ENCODE results near the gene IL3RA. TPM values are rescaled to one million over a fixed set of nuclear protein-coding genes. Genes with fewer than 3 reads are reported as not detected.
"Not testable (repeated sequence)": the region's sequence is repeated elsewhere in the genome, so short reads cannot be mapped to it uniquely, and the experiment has no call there.

IL3RA gene
- total RNA-seq, 1 donor from 2014 or later = 6.8 TPM

GRCh38 chrX:1308917-1309316, 27.7 kb upstream of the IL3RA start:
- DNase-seq (ENCODE audit: low spot score); H3K4me1 Mint-ChIP-seq (ENCODE audit: low read depth); intact Hi-C loops (cut with micrococcal nuclease); H3K36me3 Mint-ChIP-seq (ENCODE audit: low read depth); H3K27ac Mint-ChIP-seq; H3K4me3 Mint-ChIP-seq (ENCODE audit: low read depth); H3K27me3 Mint-ChIP-seq (ENCODE audit: low read depth): not testable (repeated sequence)
- H3K9me3 Mint-ChIP-seq = peaks cover 16% of the 10 kb centered on the region

GRCh38 chrX:1313788-1314187, 22.8 kb upstream of the IL3RA start:
- Mint-ChIP-seq H3K27me3 (ENCODE audit: low read depth) (no peaks in the 10 kb centered on the region), H3K27ac (no peak overlapping the region), H3K4me1 (ENCODE audit: low read depth) (peaks cover 9% of the 10 kb centered on the region), H3K9me3 (peaks cover 16% of the 10 kb centered on the region), H3K36me3 (ENCODE audit: low read depth) (no peaks in the 10 kb centered on the region), H3K4me3 (ENCODE audit: low read depth) (no peak overlapping the region)
- intact Hi-C loops (cut with micrococcal nuclease) = no loop called here
- DNase-seq (ENCODE audit: low spot score) = no peak

- peak overlapping the region; percentile 31 for H3K4me3 Mint-ChIP-seq (ENCODE audit: low read depth)
- H3K27me3 Mint-ChIP-seq (ENCODE audit: low read depth) = no peaks in the 10 kb centered on the region
- peaks cover 23% of the 10 kb centered on the region for H3K9me3 Mint-ChIP-seq
- intact Hi-C loops (cut with micrococcal nuclease) = no loop called here
- H3K27ac Mint-ChIP-seq = no peak overlapping the region
- H3K36me3 Mint-ChIP-seq (ENCODE audit: low read depth) = no peaks in the 10 kb centered on the region
- peaks cover 13% of the 10 kb centered on the region for H3K4me1 Mint-ChIP-seq (ENCODE audit: low read depth)
- no peak for DNase-seq (ENCODE audit: low spot score)
Measured at GRCh38 chrX:1316527-1316926, 20.1 kb upstream of the IL3RA start.

- peaks cover 4% of the 10 kb centered on the region for H3K36me3 Mint-ChIP-seq (ENCODE audit: low read depth)
- no peak for DNase-seq (ENCODE audit: low spot score)
- no peak overlapping the region for H3K27ac Mint-ChIP-seq
- H3K27me3 Mint-ChIP-seq (ENCODE audit: low read depth) = peaks cover 2% of the 10 kb centered on the region
- intact Hi-C loops (cut with micrococcal nuclease) = loop anchor here (2.0 kb wide), 2 partner anchors 15 to 71 kb away; partner anchors contain the start of genes IL3RA and SLC25A6
- H3K4me3 Mint-ChIP-seq (ENCODE audit: low read depth) = no peak overlapping the region
- H3K4me1 Mint-ChIP-seq (ENCODE audit: low read depth) = peaks cover 20% of the 10 kb centered on the region
- peaks cover 13% of the 10 kb centered on the region for H3K9me3 Mint-ChIP-seq
Measured at GRCh38 chrX:1321674-1322073, 14.9 kb upstream of the IL3RA start.

DNA sequence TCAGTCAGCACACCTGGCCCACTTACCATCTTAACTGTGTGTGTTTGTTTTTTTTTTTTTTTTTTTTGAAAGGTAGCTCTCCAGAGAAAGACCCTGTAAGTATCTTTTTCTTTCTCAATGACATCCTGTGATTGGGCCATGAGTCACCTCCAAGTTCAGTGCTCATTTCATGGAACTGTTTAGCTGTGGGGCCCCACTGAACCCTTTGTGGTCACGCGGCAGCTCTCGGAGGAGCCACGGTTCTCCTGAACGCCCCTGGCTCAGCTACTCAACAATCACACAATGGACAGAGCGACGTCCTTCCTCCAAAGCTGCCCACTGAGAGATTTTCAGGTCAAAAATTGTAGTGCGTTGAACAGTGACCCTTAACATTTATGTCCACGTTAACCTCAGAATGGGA, 14.2 kb upstream of the IL3RA start:
- H3K9me3 Mint-ChIP-seq = peaks cover 11% of the 10 kb centered on the region
- peaks cover 4% of the 10 kb centered on the region for H3K36me3 Mint-ChIP-seq (ENCODE audit: low read depth)
- no peak for DNase-seq (ENCODE audit: low spot score)
- intact Hi-C loops (cut with micrococcal nuclease) = loop anchor here (2.0 kb wide), 1 partner anchor 70 kb away; the partner anchor contains the start of gene SLC25A6
- H3K4me1 Mint-ChIP-seq (ENCODE audit: low read depth) = peaks cover 20% of the 10 kb centered on the region
- peak overlapping the region; percentile 85 for H3K27ac Mint-ChIP-seq
- peak overlapping the region; percentile 49 for H3K4me3 Mint-ChIP-seq (ENCODE audit: low read depth)
- H3K27me3 Mint-ChIP-seq (ENCODE audit: low read depth) = peaks cover 2% of the 10 kb centered on the region

GRCh38 chrX:1323315-1323714, 13.3 kb upstream of the IL3RA start:
- Mint-ChIP-seq H3K27ac (peak overlapping the region; percentile 70), H3K9me3 (peaks cover 7% of the 10 kb centered on the region), H3K36me3 (ENCODE audit: low read depth) (peaks cover 4% of the 10 kb centered on the region), H3K27me3 (ENCODE audit: low read depth) (peaks cover 2% of the 10 kb centered on the region), H3K4me3 (ENCODE audit: low read depth) (no peak overlapping the region), H3K4me1 (ENCODE audit: low read depth) (peaks cover 20% of the 10 kb centered on the region)
- intact Hi-C loops (cut with micrococcal nuclease) = loop anchor here (1.0 to 2.0 kb wide), 3 partner anchors 10 to 77 kb away; partner anchors contain the start of gene SLC25A6
- DNase-seq (ENCODE audit: low spot score) = peak; percentile 60

- H3K9me3 Mint-ChIP-seq = no peaks in the 10 kb centered on the region
- DNase-seq (ENCODE audit: low spot score) = no peak
- peaks cover 4% of the 10 kb centered on the region for H3K36me3 Mint-ChIP-seq (ENCODE audit: low read depth)
- no peak overlapping the region for H3K27ac Mint-ChIP-seq
- peaks cover 2% of the 10 kb centered on the region for H3K27me3 Mint-ChIP-seq (ENCODE audit: low read depth)
- intact Hi-C loops (cut with micrococcal nuclease) = no loop called here
- H3K4me1 Mint-ChIP-seq (ENCODE audit: low read depth) = peaks cover 16% of the 10 kb centered on the region
- no peak overlapping the region for H3K4me3 Mint-ChIP-seq (ENCODE audit: low read depth)
Measured at GRCh38 chrX:1325515-1326116, 11.0 kb upstream of the IL3RA start.

GRCh38 chrX:1327651-1328304, 8.8 kb upstream of the IL3RA start:
- Mint-ChIP-seq H3K4me1 (ENCODE audit: low read depth) (peaks cover 16% of the 10 kb centered on the region), H3K36me3 (ENCODE audit: low read depth) (peaks cover 3% of the 10 kb centered on the region), H3K4me3 (ENCODE audit: low read depth) (no peak overlapping the region), H3K9me3 (peaks cover 5% of the 10 kb centered on the region), H3K27ac (no peak overlapping the region), H3K27me3 (ENCODE audit: low read depth) (peaks cover 2% of the 10 kb centered on the region)
- intact Hi-C loops (cut with micrococcal nuclease) = no loop called here
- DNase-seq (ENCODE audit: low spot score) = no peak

DNA sequence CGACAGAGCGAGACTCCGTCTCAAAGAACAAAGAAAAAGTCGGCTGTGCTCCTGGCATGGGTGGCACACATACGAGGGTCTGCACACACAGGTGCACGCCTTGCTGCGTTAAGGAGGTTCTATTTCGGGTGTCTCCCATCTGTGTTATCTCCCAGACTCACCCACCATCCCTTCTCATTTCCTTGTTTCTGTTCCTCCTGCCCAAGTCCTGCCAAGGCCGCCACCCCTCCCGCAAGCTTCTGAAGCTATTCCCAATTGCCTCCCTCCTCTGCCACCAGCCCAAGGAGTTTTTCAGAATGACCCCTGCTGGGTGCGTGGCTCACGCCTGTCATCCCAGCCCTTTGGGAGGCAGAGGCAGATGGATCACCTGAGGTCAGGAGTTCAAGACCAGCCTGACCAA, 6.0 kb upstream of the IL3RA start:
- no peaks in the 10 kb centered on the region for H3K27me3 Mint-ChIP-seq (ENCODE audit: low read depth)
- H3K27ac Mint-ChIP-seq = no peak overlapping the region
- intact Hi-C loops (cut with micrococcal nuclease) = loop anchor here (10.0 kb wide), 1 partner anchor 264 kb away; the partner anchor contains the start of gene AKAP17A

GRCh38 chrX:1332433-1332832, 4.2 kb upstream of the IL3RA start:
- not testable (repeated sequence) for H3K27ac Mint-ChIP-seq, H3K9me3 Mint-ChIP-seq

More for the DNA sequence above, 6.0 kb upstream of the IL3RA start:
- no peak for DNase-seq (ENCODE audit: low spot score)
- H3K9me3 Mint-ChIP-seq = peaks cover 7% of the 10 kb centered on the region
- peaks cover 3% of the 10 kb centered on the region for H3K36me3 Mint-ChIP-seq (ENCODE audit: low read depth)
- peaks cover 18% of the 10 kb centered on the region for H3K4me1 Mint-ChIP-seq (ENCODE audit: low read depth)
- no peak overlapping the region for H3K4me3 Mint-ChIP-seq (ENCODE audit: low read depth)

DNA sequence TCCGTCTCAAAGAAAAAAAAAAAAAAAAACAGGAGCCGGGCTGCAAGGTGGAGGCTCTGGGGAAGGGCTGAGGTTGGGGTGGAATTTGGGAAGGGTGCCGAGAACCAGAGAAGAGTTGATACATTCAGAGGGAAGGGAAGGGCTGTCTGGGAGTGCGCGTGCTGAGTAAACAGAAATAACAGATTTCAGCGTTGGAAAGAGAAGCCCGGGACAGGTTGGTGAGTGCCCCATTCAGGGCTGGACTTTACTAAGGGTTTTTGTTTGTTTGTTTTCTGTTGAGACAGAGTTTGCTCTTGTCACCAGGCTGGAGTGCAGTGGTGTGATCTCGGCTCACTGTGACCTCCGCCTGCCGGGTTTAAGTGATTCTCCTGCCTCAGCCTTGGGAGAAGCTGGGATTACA, 1.7 kb upstream of the IL3RA start:
- H3K36me3 Mint-ChIP-seq (ENCODE audit: low read depth) = peaks cover 30% of the 10 kb centered on the region
- intact Hi-C loops (cut with micrococcal nuclease) = loop anchor here (10.0 kb wide), 1 partner anchor 260 kb away; the partner anchor contains the start of gene AKAP17A
- H3K27me3 Mint-ChIP-seq (ENCODE audit: low read depth) = no peaks in the 10 kb centered on the region
- H3K4me1 Mint-ChIP-seq (ENCODE audit: low read depth) = peaks cover 26% of the 10 kb centered on the region
- no peak overlapping the region for H3K27ac Mint-ChIP-seq
- no peak overlapping the region for H3K4me3 Mint-ChIP-seq (ENCODE audit: low read depth)
- H3K9me3 Mint-ChIP-seq = peaks cover 19% of the 10 kb centered on the region
- DNase-seq (ENCODE audit: low spot score) = no peak

More at GRCh38 chrX:1332433-1332832, 4.2 kb upstream of the IL3RA start:
- Mint-ChIP-seq H3K4me1 (ENCODE audit: low read depth) (peaks cover 26% of the 10 kb centered on the region), H3K36me3 (ENCODE audit: low read depth) (peaks cover 11% of the 10 kb centered on the region)
- not testable (repeated sequence) for H3K27me3 Mint-ChIP-seq (ENCODE audit: low read depth); DNase-seq (ENCODE audit: low spot score); H3K4me3 Mint-ChIP-seq (ENCODE audit: low read depth)
- intact Hi-C loops (cut with micrococcal nuclease) = loop anchor here (10.0 kb wide), 1 partner anchor 262 kb away; the partner anchor contains the start of gene AKAP17A

- Mint-ChIP-seq H3K4me3 (ENCODE audit: low read depth) (peak overlapping the region; percentile 85), H3K4me1 (ENCODE audit: low read depth) (peaks cover 26% of the 10 kb centered on the region)
- intact Hi-C loops (cut with micrococcal nuclease) = loop anchor here (2.0 to 10.0 kb wide), 2 partner anchors 16 to 258 kb away; partner anchors contain the start of gene AKAP17A
Measured at GRCh38 chrX:1336948-1337779, 579 bp downstream of the IL3RA start.

More at GRCh38 chrX:1336948-1337779, 579 bp downstream of the IL3RA start:
- Mint-ChIP-seq H3K27me3 (ENCODE audit: low read depth) (no peaks in the 10 kb centered on the region), H3K36me3 (ENCODE audit: low read depth) (peaks cover 51% of the 10 kb centered on the region), H3K27ac (peak overlapping the region; percentile 83), H3K9me3 (peaks cover 26% of the 10 kb centered on the region)
- no peak for DNase-seq (ENCODE audit: low spot score)

Data from activated T-helper 2 cell treated with anti-CD3 and anti-CD28 coated beads, Interferon-gamma antibody, Interleukin-2, Interleukin-4, amounts not matched to agents 10 μg/mL and 5 μg/mL and 100 μg/mL, durations not matched to agents 14 hours and 24 hours and 36 hours (primary cell).